Glomerular endothelial cell (primary cell): ENCODE results near the gene GALR3. TPM values are rescaled to one million over a fixed set of nuclear protein-coding genes. Genes with fewer than 3 reads are reported as not detected.

ENCODE experiments used
- DNase-seq: peaks from one replicate; pipeline ENCODE4 v3.0.0-alpha.2; 2011; ENCODE audit warnings: low read depth, low spot score; ENCODE audit errors: extremely low read depth
- total RNA-seq: library from RNA; depleted of rRNA; stranded (reverse); fragments of >200 nt; gene quantifications from 2 replicates; pipeline ENCODE4 v1.2.3, GENCODE V29; 2015

The GALR3 gene
- total RNA-seq, 1 donor from 2014 or later: not detected

DNA sequence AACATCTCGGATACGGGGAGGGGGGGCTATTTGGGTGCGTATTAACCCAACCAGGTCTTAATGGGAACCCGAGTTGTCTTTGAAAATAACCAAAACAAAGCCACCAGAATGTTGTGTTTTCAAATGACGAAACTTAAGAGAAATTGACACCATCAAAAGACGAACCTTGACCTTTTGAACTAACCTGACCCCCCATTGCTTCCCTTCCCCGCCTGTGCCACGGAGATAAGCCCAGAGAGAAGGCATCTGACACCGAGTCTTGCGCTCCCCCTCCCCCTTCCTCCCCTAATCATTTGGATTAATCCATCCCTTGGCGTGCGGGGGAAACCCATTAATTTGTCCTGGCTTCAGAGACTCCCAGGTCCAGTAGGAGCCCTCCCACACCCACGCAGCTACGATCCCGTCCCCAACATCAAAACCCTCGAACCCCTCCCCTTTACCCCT is 20.0 kb upstream of the GALR3 start:
- DNase-seq: no peak

DNA sequence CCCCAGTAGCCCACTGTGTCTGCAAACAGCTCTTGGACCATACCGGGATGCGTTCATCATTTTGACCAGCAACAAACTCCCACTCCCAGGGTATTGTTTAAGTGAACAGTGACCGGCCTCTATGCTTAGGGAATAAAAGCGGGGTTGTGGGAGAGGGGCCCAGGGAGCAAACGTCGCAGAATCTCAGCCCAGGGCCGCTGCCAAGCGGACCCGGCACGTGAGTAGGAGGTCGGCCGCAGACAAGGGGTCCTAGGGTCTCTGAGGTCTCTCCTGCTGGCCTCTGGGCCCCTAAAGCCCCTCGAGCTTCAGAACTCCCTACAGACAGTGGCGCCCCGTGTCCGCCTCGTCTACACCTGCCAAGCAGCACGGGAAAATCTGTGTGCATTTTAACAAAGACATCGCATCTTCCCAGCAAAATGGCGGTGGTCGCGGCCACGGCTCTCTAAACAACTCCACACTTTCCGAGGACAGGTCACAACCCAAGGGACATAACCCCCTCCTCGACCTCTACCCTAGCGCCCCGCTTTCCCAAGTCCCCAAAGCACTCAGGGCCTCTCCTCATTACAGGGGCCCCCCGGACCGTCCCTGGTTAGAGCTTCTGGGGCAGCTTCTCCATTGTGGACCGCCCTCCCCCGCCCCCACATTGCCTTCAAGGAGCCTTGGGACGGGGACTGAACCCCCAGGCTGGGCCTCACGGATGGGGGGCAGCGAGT is 19.4 kb upstream of the GALR3 start:
- no peak for DNase-seq

DNA sequence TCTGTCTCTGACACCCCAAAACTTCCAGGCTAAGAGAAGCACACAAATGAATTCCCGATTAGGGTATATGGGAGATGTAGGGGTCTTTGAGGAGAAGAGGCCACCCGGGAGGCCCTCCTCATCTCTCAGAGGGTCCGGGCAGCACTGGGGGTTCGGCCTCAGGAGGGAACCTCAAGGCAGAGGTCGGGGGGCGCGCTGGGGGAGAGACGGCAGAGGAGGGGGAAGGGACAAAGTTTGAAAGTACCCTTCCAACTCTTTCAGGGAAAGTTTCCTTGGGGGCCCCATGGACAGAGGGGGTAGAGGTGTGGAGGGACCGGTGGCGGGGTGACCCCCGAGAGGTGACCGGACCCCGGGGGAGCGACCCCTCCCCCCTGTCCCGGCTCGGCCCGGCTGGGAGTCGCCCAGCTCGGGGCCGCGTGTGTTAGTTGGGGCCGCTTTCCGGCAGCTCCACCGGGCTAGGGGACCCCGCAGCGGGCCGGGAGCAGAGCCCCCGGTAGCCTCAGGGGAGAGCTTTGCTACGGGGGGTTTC is 18.8 kb upstream of the GALR3 start:
- no peak for DNase-seq

DNA sequence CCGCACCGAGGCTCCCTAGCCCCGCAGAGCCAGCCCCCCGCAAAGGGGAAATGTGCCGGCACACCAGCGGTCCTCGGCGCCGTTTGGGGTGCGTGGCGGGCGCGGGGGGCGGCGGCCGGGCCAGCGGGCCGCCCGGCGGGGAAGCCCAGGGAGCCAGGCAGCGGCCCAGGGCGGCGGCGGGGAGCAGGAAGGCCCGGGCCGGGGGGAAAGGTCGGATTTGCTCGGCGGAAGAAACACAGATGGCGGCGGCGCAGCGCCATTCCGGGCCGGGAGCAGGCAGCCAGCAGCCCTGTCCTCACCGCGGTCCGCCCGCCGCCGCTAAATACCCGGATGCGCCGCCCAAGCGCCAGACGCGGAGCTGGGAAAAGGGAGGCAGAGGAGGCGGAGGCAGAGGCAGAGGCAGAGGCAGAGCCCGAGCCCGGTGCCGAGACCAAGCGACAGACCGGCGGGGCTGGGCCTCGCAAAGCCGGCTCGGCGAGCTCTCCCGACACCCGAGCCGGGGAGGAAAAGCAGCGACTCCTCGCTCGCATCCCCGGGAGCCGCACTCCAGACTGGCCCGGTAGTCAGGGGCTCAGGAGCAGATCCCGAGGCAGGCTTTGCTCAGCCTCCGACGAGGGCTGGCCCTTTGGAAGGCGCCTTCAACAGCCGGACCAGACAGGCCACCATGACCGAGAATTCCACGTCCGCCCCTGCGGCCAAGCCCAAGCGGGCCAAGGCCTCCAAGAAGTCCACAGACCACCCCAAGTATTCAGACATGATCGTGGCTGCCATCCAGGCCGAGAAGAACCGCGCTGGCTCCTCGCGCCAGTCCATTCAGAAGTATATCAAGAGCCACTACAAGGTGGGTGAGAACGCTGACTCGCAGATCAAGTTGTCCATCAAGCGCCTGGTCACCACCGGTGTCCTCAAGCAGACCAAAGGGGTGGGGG is 18.0 kb upstream of the GALR3 start:
- no peak for DNase-seq

DNA sequence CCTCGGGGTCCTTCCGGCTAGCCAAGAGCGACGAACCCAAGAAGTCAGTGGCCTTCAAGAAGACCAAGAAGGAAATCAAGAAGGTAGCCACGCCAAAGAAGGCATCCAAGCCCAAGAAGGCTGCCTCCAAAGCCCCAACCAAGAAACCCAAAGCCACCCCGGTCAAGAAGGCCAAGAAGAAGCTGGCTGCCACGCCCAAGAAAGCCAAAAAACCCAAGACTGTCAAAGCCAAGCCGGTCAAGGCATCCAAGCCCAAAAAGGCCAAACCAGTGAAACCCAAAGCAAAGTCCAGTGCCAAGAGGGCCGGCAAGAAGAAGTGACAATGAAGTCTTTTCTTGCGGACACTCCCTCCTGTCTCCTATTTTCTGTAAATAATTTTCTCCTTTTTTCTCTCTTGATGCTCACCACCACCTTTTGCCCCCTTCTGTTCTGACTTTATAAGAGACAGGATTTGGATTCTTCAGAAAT is 17.3 kb upstream of the GALR3 start:
- DNase-seq: no peak

DNA sequence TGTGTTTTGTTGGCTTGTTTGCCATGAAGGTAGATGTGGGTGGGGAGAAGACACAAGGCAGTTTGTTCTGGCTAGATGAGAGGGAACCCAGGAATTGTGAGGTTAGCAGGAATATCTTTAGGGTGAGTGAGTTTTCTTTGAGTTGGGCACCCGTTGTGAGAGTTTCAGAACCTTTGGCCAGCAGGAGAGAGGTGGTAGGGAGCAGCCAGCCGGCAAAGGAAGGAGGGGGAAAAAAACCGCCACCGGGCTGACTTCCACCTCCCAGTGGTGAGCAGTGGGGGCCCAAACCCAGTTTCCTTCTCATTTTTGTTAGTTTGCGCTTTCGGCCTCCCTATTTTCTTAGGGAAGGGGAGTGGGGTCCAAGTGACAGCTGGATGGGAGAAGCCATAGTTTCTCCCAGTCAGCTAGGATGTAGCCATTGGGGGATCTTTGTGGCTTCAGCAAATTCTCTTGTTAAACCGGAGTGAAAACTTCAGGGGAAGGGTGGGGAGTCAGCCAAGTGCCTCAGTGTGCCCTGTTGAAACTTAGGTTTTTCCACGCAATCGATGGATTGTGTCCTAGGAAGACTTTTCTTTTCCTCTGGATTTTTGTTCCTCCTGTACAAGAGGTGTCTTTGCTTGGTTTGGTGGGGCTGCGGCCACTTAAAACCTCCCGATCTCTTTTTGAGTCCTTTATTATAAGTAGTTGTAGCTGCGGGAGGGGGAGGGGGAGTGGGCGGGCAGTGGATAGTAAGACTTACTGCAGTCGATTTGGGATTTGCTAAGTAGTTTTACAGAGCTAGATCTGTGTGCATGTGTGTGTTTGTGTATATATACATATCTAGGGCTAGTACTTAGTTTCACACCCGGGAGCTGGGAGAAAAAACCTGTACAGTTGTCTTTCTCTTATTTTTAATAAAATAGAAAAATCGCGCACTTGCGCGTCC is 16.5 kb upstream of the GALR3 start:
- DNase-seq: no peak

- DNase-seq: no peak
These were observed 15.5 kb upstream of the GALR3 start, which contains the start of gene GCAT for GRCh38 chr22:37807410-37808293. Gene GCAT, plus strand, starts transcription at chr22:37807934. Its CDS starts 34 bp downstream, at chr22:37807968.

GRCh38 chr22:37808294-37808657 is 14.9 kb upstream of the GALR3 start:
- DNase-seq: no peak

DNA sequence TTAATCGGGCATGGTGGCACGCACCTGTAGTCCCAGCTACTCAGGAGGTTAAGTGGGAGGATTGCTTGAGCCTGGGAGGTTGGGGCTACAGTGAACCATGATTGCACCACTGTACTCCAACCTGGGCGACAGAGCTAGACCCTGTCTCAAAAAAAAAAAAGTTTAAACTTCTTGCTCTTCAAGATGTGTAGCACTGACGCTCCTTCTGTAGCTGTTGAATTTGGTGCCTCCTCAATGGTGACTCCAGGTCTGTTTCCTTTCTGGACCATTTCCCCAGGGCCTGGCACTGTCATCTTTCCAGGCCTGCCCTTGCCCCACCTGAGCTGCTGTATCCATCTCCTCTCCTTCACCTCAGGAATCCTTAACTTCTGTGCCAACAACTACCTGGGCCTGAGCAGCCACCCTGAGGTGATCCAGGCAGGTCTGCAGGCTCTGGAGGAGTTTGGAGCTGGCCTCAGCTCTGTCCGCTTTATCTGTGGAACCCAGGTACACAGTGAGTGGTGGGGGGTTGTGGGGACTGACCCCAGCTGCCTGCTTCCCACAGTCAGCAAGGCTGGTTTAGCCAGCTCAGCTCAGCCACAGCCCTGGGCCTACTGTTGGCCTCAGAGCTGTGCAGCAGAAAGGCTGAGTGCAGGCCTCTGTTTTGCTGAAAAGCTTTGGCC is 13.4 kb upstream of the GALR3 start:
- no peak for DNase-seq

GRCh38 chr22:37811867-37812266 is 11.3 kb upstream of the GALR3 start:
- DNase-seq: no peak

DNA sequence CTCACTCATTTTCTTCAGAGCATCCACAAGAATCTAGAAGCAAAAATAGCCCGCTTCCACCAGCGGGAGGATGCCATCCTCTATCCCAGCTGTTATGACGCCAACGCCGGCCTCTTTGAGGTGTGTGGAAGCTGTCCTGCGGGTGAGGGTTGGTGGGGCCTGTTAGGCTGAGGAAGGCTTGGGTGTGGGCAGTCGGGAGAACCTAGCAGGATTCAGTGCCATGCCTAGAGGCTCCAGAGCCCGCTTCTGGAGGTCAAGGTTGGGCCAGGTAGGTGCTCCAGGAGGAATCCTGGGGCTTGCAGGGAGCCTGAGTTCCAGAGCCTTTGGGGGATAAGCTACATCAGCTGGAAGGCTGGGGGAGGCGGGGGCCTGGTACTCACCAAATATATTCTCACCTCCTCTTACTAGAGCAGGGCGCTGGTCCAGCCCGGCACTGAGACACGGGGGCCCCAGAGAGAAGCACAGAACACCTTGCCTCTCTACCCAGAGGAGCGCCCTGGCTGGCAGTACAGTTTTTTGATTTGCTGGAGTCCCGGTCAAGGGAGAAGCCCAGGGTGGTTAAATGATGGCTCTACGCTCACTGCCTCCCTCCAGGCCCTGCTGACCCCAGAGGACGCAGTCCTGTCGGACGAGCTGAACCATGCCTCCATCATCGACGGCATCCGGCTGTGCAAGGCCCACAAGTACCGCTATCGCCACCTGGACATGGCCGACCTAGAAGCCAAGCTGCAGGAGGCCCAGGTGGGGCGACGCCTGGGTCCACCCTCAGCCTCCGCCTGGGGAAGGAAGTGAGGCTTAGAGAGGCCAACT is 10.1 kb upstream of the GALR3 start:
- DNase-seq: no peak

GRCh38 chr22:37815593-37815992 is 7.6 kb upstream of the GALR3 start:
- DNase-seq: no peak

- no peak for DNase-seq
These were observed 6.5 kb upstream of the GALR3 start for GRCh38 chr22:37816543-37817180.

DNA sequence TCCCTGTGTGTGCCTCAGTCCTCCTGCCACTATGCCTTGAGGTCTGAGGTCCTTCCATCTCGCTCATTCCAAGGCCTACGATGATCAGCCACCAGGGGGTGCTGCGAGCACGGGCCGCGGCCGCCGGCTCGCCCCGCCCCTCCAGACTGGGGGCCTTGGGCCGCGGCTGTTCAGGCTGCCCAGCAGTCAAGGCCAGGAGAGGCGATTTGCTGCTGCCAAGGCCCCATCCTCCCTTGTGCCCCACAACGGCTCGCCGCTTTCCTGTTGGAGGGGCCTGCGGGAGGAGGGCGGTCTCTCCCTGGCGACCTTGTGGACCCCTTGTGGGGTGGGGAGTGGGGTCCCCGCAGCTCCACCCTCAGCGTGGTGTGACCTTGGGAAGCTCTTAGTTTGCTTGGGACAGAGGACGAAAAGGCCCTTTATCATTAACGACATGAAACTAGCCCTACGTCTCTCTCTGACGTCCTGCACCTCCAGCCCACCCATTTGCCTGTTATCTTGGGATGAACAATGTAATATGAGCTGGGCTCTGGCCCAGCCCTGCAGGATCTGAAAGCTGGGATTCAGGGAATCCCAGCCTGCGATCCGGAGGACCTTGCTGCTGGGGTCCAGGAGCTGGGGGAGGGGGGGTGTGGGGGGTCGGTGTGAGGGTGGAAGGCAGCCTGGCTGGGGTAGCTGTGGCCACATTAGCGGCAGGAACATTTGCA is 5.3 kb upstream of the GALR3 start:
- no peak for DNase-seq

GRCh38 chr22:37818409-37819104 is 4.6 kb upstream of the GALR3 start:
- DNase-seq: no peak

DNA sequence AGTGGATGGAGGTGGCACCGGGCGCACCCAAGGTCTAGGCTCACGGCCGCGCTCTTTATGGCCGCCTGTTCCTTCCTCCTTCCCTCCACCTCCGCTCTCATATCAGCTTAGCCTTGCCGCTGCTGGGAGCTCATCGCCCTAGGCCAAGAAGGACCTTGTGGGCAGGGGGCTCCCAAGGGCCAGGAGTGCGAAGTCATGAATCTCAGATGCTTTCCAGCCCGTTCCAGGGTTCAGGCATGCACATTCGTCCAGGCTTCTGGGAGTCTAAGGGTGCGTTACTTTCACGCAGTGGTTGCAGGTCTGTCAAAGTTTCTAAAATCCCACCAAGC is 4.1 kb upstream of the GALR3 start:
- DNase-seq: no peak

- no peak for DNase-seq
These were observed 2.8 kb upstream of the GALR3 start for GRCh38 chr22:37820350-37820749.
